GM19099 (cell line): Measurements from ENCODE around the gene RNH1.

Experiments
- POLR2A ChIP-seq: IDR thresholded peaks from 3 replicates; pipeline ENCODE4 v1.6.1; 2011; ENCODE audit warnings: low read depth; ENCODE audit not compliant: insufficient read length; ENCODE audit errors: extremely low read depth

Gene RNH1

GRCh38 chr11:461626-462025 lies 45.4 kb downstream of the RNH1 start:
- TF ChIP-seq POLR2A, result no peak

- no peak for TF ChIP-seq POLR2A
These were observed 46.5 kb downstream of the RNH1 start for GRCh38 chr11:460331-461199.

- TF ChIP-seq POLR2A, result no peak
These were observed 47.4 kb downstream of the RNH1 start for GRCh38 chr11:459511-460220.

- TF ChIP-seq POLR2A, result no peak
These were observed 49.8 kb downstream of the RNH1 start for GRCh38 chr11:457111-457760.

GRCh38 chr11:456533-456932 lies 50.5 kb downstream of the RNH1 start:
- TF ChIP-seq POLR2A, result no peak

- TF ChIP-seq POLR2A, result no peak
These were observed 51.4 kb downstream of the RNH1 start for GRCh38 chr11:455566-456147.

GRCh38 chr11:454801-455565 lies 52.1 kb downstream of the RNH1 start:
- TF ChIP-seq POLR2A, result no peak

- TF ChIP-seq POLR2A, result no peak
These were observed 53.0 kb downstream of the RNH1 start for GRCh38 chr11:454043-454442.

GRCh38 chr11:453564-453963 lies 53.5 kb downstream of the RNH1 start:
- TF ChIP-seq POLR2A, result no peak

- no peak for TF ChIP-seq POLR2A
These were observed 54.0 kb downstream of the RNH1 start for GRCh38 chr11:452916-453527.

GRCh38 chr11:452203-452744 lies 54.8 kb downstream of the RNH1 start:
- no peak for TF ChIP-seq POLR2A

- no peak for TF ChIP-seq POLR2A
These were observed 55.3 kb downstream of the RNH1 start for GRCh38 chr11:451738-452137.

GRCh38 chr11:450809-451451 lies 56.1 kb downstream of the RNH1 start:
- no peak for TF ChIP-seq POLR2A
